Calu3 (cell line): ENCODE results near the gene ANO3. TPM values are rescaled to one million over a fixed set of nuclear protein-coding genes. Genes with fewer than 3 reads are reported as not detected.

Experiments
- BruUV-seq: library from RNA; stranded (reverse); fragments of 400-500 nt; replicated peaks from 2 replicates; lab custom pipeline; 2021; lab: Mats Ljungman, UMichigan
- CTCF ChIA-PET: fragments of 300-600 bp; sonication (Branson Sonifier 250); formaldehyde crosslinking; loops from one replicate; lab custom pipeline; 2022; ENCODE audit warnings: antibody characterized with exemption; lab: Charles Lee
- DNase-seq: peaks from one replicate; pipeline ENCODE4 v3.0.0; 2022
- H3K27ac Mint-ChIP-seq: one replicate; pipeline ENCODE4 v1.8.0; 2022; ENCODE audit warnings: mixed read lengths; ENCODE audit not compliant: unreplicated experiment
- H3K27me3 Mint-ChIP-seq: one replicate; pipeline ENCODE4 v1.8.0; 2022; ENCODE audit warnings: mixed read lengths; ENCODE audit not compliant: unreplicated experiment
- H3K36me3 Mint-ChIP-seq: one replicate; pipeline ENCODE4 v1.8.0; 2022; ENCODE audit warnings: mild to moderate bottlenecking, moderate library complexity, mixed read lengths; ENCODE audit not compliant: insufficient read depth, unreplicated experiment
- H3K4me1 Mint-ChIP-seq: one replicate; pipeline ENCODE4 v1.8.0; 2022; ENCODE audit warnings: mild to moderate bottlenecking, low read depth, mixed read lengths; ENCODE audit not compliant: unreplicated experiment
- H3K4me3 Mint-ChIP-seq: one replicate; pipeline ENCODE4 v1.8.0; 2022; ENCODE audit warnings: mild to moderate bottlenecking, low read depth, moderate library complexity, mixed read lengths; ENCODE audit not compliant: unreplicated experiment
- H3K9me3 Mint-ChIP-seq: one replicate; pipeline ENCODE4 v1.8.0; 2022; ENCODE audit warnings: low read depth, mixed read lengths; ENCODE audit not compliant: unreplicated experiment
- intact Hi-C: fragments of 100-400 bp; cut with micrococcal nuclease; formaldehyde crosslinking; loops from one replicate; pipeline ENCODE4 v1.10.0; 2022; ENCODE audit not compliant: unreplicated experiment
- total RNA-seq: library from RNA; stranded (reverse); gene quantifications from 2 replicates; pipeline ENCODE4 v1.2.3, GENCODE V29; 2022
- TF ChIP-seq, protein P1 (sequence below): fragments of 200-600 bp; IDR thresholded peaks from one replicate; pipeline ENCODE4 v1.8.0; 2022; ENCODE audit warnings: antibody characterized with exemption; ENCODE audit not compliant: unreplicated experiment

The ANO3 gene
- total RNA-seq, 1 experiment from 2014 or later, result not detected

DNA sequence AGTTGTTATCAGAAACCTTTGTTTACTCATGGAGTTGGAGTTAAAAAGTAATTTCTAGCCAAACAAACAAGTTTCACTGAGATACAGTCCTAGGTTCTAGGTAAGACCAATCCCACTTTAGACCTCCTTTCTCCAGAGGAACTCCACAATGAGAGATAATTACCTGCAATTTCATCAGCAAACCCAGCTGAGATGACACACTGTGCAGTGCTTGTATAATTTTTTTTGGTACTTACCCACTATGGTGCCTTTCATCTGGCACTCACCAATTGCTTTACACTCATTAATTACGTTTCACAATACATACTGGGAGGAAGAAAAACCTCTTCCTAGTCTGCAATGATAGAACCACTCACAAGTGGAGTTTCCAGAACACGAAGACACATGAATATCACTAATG, 242.0 kb downstream of the ANO3 start:
- CTCF ChIA-PET, result no interaction called here
- TF ChIP-seq, protein P1, sequence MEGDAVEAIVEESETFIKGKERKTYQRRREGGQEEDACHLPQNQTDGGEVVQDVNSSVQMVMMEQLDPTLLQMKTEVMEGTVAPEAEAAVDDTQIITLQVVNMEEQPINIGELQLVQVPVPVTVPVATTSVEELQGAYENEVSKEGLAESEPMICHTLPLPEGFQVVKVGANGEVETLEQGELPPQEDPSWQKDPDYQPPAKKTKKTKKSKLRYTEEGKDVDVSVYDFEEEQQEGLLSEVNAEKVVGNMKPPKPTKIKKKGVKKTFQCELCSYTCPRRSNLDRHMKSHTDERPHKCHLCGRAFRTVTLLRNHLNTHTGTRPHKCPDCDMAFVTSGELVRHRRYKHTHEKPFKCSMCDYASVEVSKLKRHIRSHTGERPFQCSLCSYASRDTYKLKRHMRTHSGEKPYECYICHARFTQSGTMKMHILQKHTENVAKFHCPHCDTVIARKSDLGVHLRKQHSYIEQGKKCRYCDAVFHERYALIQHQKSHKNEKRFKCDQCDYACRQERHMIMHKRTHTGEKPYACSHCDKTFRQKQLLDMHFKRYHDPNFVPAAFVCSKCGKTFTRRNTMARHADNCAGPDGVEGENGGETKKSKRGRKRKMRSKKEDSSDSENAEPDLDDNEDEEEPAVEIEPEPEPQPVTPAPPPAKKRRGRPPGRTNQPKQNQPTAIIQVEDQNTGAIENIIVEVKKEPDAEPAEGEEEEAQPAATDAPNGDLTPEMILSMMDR, result no peak
- no TSS peak for BruUV-seq
- no peaks in the 10 kb centered on the region for H3K27me3 Mint-ChIP-seq
- no peak for DNase-seq
- H3K4me3 Mint-ChIP-seq, result no peak overlapping the region
- H3K9me3 Mint-ChIP-seq, result no peaks in the 10 kb centered on the region
- intact Hi-C loops, result no loop called here
- H3K4me1 Mint-ChIP-seq, result peaks cover 10% of the 10 kb centered on the region
- H3K36me3 Mint-ChIP-seq, result no peaks in the 10 kb centered on the region
- H3K27ac Mint-ChIP-seq, result no peak overlapping the region

DNA sequence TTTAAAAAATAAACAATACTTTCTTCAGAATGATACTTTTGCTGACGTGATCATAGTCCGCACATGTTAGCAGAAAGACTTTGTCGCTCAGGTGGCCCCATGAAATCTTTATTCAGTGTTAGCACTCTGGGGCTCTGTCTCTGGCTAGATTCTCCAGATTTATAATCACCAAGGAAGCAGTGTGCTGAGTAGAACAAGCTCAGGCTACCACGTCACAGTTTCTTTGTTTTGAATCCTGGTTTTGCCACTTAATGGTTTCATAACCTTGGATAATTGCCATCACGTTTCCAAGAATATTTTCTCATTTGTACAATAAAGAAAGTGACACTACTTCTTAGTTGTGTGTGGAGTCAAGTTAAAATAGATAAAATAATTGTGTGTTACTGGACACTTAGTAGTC, 244.0 kb downstream of the ANO3 start:
- no peak overlapping the region for H3K27ac Mint-ChIP-seq
- TF ChIP-seq, protein P1, result no peak
- H3K4me1 Mint-ChIP-seq, result peaks cover 10% of the 10 kb centered on the region
- DNase-seq, result no peak
- CTCF ChIA-PET, result no interaction called here
- H3K4me3 Mint-ChIP-seq, result no peak overlapping the region
- H3K36me3 Mint-ChIP-seq, result no peaks in the 10 kb centered on the region
- no peaks in the 10 kb centered on the region for H3K27me3 Mint-ChIP-seq
- intact Hi-C loops, result no loop called here
- H3K9me3 Mint-ChIP-seq, result no peaks in the 10 kb centered on the region
- BruUV-seq, result no TSS peak

GRCh38 chr11:26578998-26579661, 247.2 kb downstream of the ANO3 start:
- H3K4me1 Mint-ChIP-seq, result peaks cover 12% of the 10 kb centered on the region
- H3K9me3 Mint-ChIP-seq, result no peaks in the 10 kb centered on the region

DNA sequence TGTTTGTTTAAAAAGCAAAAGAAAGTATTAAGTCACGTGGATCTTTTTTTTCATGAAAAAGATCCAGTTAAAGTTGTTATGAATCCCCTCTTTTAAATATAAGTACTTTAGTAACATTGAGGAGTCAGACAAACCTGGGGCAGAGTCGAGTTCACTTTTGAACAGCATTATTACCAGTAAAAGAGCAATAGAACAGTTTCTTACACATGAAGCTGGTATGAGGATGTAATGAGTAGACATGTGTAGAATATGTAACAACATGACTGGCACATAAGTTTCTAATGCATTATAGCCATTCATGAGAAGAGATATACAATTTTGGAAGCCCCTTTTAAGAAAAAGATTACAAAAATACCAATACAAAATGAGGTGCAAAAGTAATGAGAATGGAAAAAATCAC, 247.8 kb downstream of the ANO3 start:
- no TSS peak for BruUV-seq

More at GRCh38 chr11:26578998-26579661, 247.2 kb downstream of the ANO3 start:
- H3K36me3 Mint-ChIP-seq, result peaks cover 6% of the 10 kb centered on the region
- H3K27ac Mint-ChIP-seq, result no peak overlapping the region
- no peak for DNase-seq
- TF ChIP-seq, protein P1, result no peak
- no TSS peak for BruUV-seq
- CTCF ChIA-PET, result no interaction called here
- H3K27me3 Mint-ChIP-seq, result no peaks in the 10 kb centered on the region
- no peak overlapping the region for H3K4me3 Mint-ChIP-seq
- intact Hi-C loops, result no loop called here

More for the DNA sequence above, 247.8 kb downstream of the ANO3 start:
- peaks cover 18% of the 10 kb centered on the region for H3K4me1 Mint-ChIP-seq
- intact Hi-C loops, result no loop called here
- no peak overlapping the region for H3K4me3 Mint-ChIP-seq
- DNase-seq, result no peak
- no peaks in the 10 kb centered on the region for H3K27me3 Mint-ChIP-seq
- TF ChIP-seq, protein P1, result no peak
- H3K9me3 Mint-ChIP-seq, result no peaks in the 10 kb centered on the region
- CTCF ChIA-PET, result no interaction called here
- H3K27ac Mint-ChIP-seq, result no peak overlapping the region
- peaks cover 6% of the 10 kb centered on the region for H3K36me3 Mint-ChIP-seq
